GM19438 (cell line): ENCODE measurements around the gene TRPC4AP.
"Not testable (repeated sequence)": the region's sequence is repeated elsewhere in the genome, so short reads cannot be mapped to it uniquely, and the experiment has no call there.

ENCODE experiments used
- ATAC-seq: cut with Tn5 transposase; IDR thresholded peaks from one replicate; pipeline ENCODE4 v1.9.1; 2021; ENCODE audit warnings: low read depth; ENCODE audit not compliant: unreplicated experiment

The TRPC4AP gene

GRCh38 chr20:35092524-35093266 is at the start of gene TRPC4AP:
TSS of gene TRPC4AP (minus strand) at chr20:35092807. CDS start at chr20:35092781, 26 bp downstream.
- peak; percentile 94 for ATAC-seq

- no peak for ATAC-seq
These were observed 43.4 kb upstream of the TRPC4AP start for GRCh38 chr20:35135867-35136586.

- no peak for ATAC-seq
These were observed 42.3 kb upstream of the TRPC4AP start for GRCh38 chr20:35134880-35135279.

- ATAC-seq: no peak
These were observed 41.9 kb upstream of the TRPC4AP start for GRCh38 chr20:35134472-35134871.

GRCh38 chr20:35133735-35134134 is 41.1 kb upstream of the TRPC4AP start:
- ATAC-seq: no peak

- ATAC-seq: no peak
These were observed 40.4 kb upstream of the TRPC4AP start for GRCh38 chr20:35133031-35133430.

GRCh38 chr20:35131934-35132333 is 39.3 kb upstream of the TRPC4AP start:
- no peak for ATAC-seq

GRCh38 chr20:35129647-35130069 is 37.1 kb upstream of the TRPC4AP start:
- no peak for ATAC-seq

- ATAC-seq: no peak
These were observed 33.1 kb upstream of the TRPC4AP start for GRCh38 chr20:35125753-35126152.

GRCh38 chr20:35122756-35123405 is 30.3 kb upstream of the TRPC4AP start:
- no peak for ATAC-seq

- no peak for ATAC-seq
These were observed 28.6 kb upstream of the TRPC4AP start for GRCh38 chr20:35121186-35121585.

- no peak for ATAC-seq
These were observed 27.6 kb upstream of the TRPC4AP start for GRCh38 chr20:35120012-35120701.

- ATAC-seq: no peak
These were observed 25.0 kb upstream of the TRPC4AP start for GRCh38 chr20:35117629-35118028.

- no peak for ATAC-seq
These were observed 24.6 kb upstream of the TRPC4AP start for GRCh38 chr20:35117196-35117595.

- no peak for ATAC-seq
These were observed 23.7 kb upstream of the TRPC4AP start for GRCh38 chr20:35116258-35116657.

GRCh38 chr20:35115606-35116005 is 23.0 kb upstream of the TRPC4AP start:
- no peak for ATAC-seq

- ATAC-seq: not testable (repeated sequence)
These were observed 19.7 kb upstream of the TRPC4AP start for GRCh38 chr20:35112276-35112675.

- no peak for ATAC-seq
These were observed 18.7 kb upstream of the TRPC4AP start for GRCh38 chr20:35111141-35111888.

GRCh38 chr20:35108921-35109320 is 16.3 kb upstream of the TRPC4AP start:
- no peak for ATAC-seq

GRCh38 chr20:35106827-35107380 is 14.3 kb upstream of the TRPC4AP start:
- ATAC-seq: no peak
